OCI-LY7 (cell line): Measurements from ENCODE around the gene TLX1.

ENCODE experiments used
- EZH2phosphoT487 ChIP-seq: fragments of 200-600 bp; sonication (generic); IDR thresholded peaks from 2 replicates; pipeline ENCODE4 v1.6.1; 2018; ENCODE audit warnings: low read depth, borderline replicate concordance, mild to moderate bottlenecking, mixed run types, antibody characterized with exemption, low read length, moderate library complexity, mixed read lengths
- TF ChIP-seq, protein P1 (sequence below): fragments of 200-600 bp; sonication (generic); conservative IDR thresholded peaks from 2 replicates; pipeline ENCODE4 v1.5.1; 2014; ENCODE audit warnings: mild to moderate bottlenecking, antibody characterized with exemption, low read length, moderate library complexity, mixed read lengths

DNA sequence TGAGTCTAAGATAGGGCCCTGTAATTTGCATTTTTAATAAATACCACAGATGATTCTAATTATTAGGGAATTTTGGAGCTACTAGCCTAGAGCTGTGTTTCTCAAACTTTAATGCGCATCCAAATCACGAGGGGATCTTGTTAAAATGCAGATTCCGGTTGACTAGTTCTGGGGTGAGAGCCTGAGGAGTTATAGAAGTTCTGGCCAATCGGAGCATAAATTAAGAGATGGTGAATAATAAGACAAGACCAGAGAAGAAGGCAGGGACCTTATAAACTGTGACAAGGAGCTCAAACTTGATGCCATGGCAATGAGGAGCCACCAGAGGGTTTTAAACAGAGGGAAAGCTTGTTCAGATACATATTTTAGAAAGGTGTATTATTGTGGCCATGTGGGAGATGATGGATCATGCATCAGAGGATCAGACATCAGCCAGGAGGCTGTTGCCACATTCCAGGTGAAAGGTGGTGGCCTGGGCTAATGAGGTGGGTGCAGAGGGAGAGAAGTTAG is 29.7 kb upstream of the TLX1 start:
- TF ChIP-seq, protein P1, sequence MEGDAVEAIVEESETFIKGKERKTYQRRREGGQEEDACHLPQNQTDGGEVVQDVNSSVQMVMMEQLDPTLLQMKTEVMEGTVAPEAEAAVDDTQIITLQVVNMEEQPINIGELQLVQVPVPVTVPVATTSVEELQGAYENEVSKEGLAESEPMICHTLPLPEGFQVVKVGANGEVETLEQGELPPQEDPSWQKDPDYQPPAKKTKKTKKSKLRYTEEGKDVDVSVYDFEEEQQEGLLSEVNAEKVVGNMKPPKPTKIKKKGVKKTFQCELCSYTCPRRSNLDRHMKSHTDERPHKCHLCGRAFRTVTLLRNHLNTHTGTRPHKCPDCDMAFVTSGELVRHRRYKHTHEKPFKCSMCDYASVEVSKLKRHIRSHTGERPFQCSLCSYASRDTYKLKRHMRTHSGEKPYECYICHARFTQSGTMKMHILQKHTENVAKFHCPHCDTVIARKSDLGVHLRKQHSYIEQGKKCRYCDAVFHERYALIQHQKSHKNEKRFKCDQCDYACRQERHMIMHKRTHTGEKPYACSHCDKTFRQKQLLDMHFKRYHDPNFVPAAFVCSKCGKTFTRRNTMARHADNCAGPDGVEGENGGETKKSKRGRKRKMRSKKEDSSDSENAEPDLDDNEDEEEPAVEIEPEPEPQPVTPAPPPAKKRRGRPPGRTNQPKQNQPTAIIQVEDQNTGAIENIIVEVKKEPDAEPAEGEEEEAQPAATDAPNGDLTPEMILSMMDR = no peak
- TF ChIP-seq EZH2phosphoT487 = no peak
